Measurements from ENCODE around the gene RAB29. TPM values are rescaled to one million over a fixed set of nuclear protein-coding genes. Genes with fewer than 3 reads are reported as not detected.

Gene RAB29
- total and polyA plus RNA-seq, 9 of the 15 experiments (the other 6 are each of a cell fraction or from before 2014, with no cell fraction given) = 6.3 to 17.6 (median 8.0) TPM

- TF ChIP-seq ZBTB34 (CRISPR knock-in tag; IDR thresholded peaks at IDR 0.05) = no peak
- TF ChIP-seq POLR2A (conservative IDR thresholded peaks at IDR 0.05) = peak; percentile 68
- no peak for TF ChIP-seq CBX1 (IDR thresholded peaks at IDR 0.05; ENCODE audit: low read depth)
- peak; percentile 65; the same call in 1 of the 2 replicates for TF ChIP-seq ETS1 (conservative IDR thresholded peaks at IDR 0.05; ENCODE audit: control insufficient read depth, low read depth, low read length)
- no peak for TF ChIP-seq ELF4 (CRISPR knock-in tag; IDR thresholded peaks at IDR 0.05)
- no peak for TF ChIP-seq LARP7 (IDR thresholded peaks at IDR 0.05)
- TF ChIP-seq KHSRP (IDR thresholded peaks at IDR 0.05) = no peak
- TF ChIP-seq ZNF274 (IDR thresholded peaks at IDR 0.05; ENCODE audit: borderline replicate concordance, low read depth, low read length) = no peak
- no peak for TF ChIP-seq HCFC1 (IDR thresholded peaks at IDR 0.05; ENCODE audit: low read depth, low read length)
- no peak for TF ChIP-seq ZZZ3 (IDR thresholded peaks at IDR 0.05)
- TF ChIP-seq STAT5A (IDR thresholded peaks at IDR 0.05; ENCODE audit: borderline replicate concordance, low read length) = no peak
- no peak for TF ChIP-seq SMAD1 (IDR thresholded peaks at IDR 0.05; ENCODE audit: low read depth, low read length, partially characterized antibody)
- TF ChIP-seq BACH1 (tag; IDR thresholded peaks at IDR 0.05) = no peak
- TF ChIP-seq ZNF140 (CRISPR knock-in tag; IDR thresholded peaks at IDR 0.05) = no peak
- no peak for TF ChIP-seq SMAD2 (IDR thresholded peaks at IDR 0.05; ENCODE audit: low read depth, low read length)
- TF ChIP-seq ZNF644 (tag; IDR thresholded peaks at IDR 0.05; ENCODE audit: low read depth) = no peak
- TF ChIP-seq ZNF79 (CRISPR knock-in tag; IDR thresholded peaks at IDR 0.05; ENCODE audit: low read depth) = no peak
- no peak for TF ChIP-seq U2AF1 (optimal IDR thresholded peaks at IDR 0.05; ENCODE audit: low read depth, low read length)
- TF ChIP-seq GABPA (tag; conservative IDR thresholded peaks at IDR 0.05; ENCODE audit: low read depth) = peak; percentile 60
- no peak for TF ChIP-seq ZNF696 (CRISPR knock-in tag; conservative IDR thresholded peaks at IDR 0.05)
- TF ChIP-seq RFX7 (CRISPR knock-in tag; IDR thresholded peaks at IDR 0.05) = no peak
- no peak for TF ChIP-seq IRF9 (tag; IDR thresholded peaks at IDR 0.05)
- no peak for TF ChIP-seq ZNF184 (CRISPR knock-in tag; IDR thresholded peaks at IDR 0.05)
- TF ChIP-seq MCM3 (IDR thresholded peaks at IDR 0.05) = no peak
- no peak for TF ChIP-seq CBX8 (IDR thresholded peaks at IDR 0.05; ENCODE audit: borderline replicate concordance, extremely low read depth, low read depth, low read length, poor library complexity, severe bottlenecking)
- TF ChIP-seq RFX5 (IDR thresholded peaks at IDR 0.05; ENCODE audit: low read depth, low read length) = no peak
Measured at GRCh38 chr1:205812878-205813754, 37.8 kb upstream of the RAB29 start, which contains the start of gene SLC41A1 (continued).

Data from K562 (cell line).